Endothelial cell of umbilical vein (primary cell): Measurements from ENCODE around the gene HMCES. TPM values are rescaled to one million over a fixed set of nuclear protein-coding genes. Genes with fewer than 3 reads are reported as not detected.

Source experiments
- BruUV-seq: library from RNA; stranded (reverse); fragments of 400-500 nt; replicated peaks from 2 replicates; lab custom pipeline; 2021; lab: Mats Ljungman, UMichigan
- CTCF ChIA-PET: fragments of 300-600, 350-600 bp; sonication (Branson Sonifier 250); formaldehyde crosslinking; loops from one replicate; lab custom pipeline; 2021; ENCODE audit warnings: antibody characterized with exemption, inconsistent platforms; lab: Charles Lee
- POLR2A ChIA-PET: fragments of 300-600, 350-600 bp; sonication (Branson Sonifier 250); formaldehyde crosslinking; loops from one replicate; lab custom pipeline; 2021; ENCODE audit warnings: antibody characterized with exemption, inconsistent platforms; lab: Charles Lee
- DNase-seq: peaks from one replicate; pipeline ENCODE4 v3.0.0-alpha.2; 2011; ENCODE audit warnings: low read depth, low spot score
- FAIRE-seq: peaks from 2 replicates; lab custom pipeline; 2011; peaks lifted over from hg19 to GRCh38; lab: Jason Lieb, UNC
- H2AFZ ChIP-seq: 2 replicates; pipeline ENCODE4 v1.6.0; 2012; ENCODE audit warnings: low read depth, low read length, control low read depth, inconsistent platforms
- H3K27ac ChIP-seq: 2 replicates; pipeline ENCODE4 v1.5.1; 2011; ENCODE audit warnings: low read depth, mild to moderate bottlenecking, control low read depth, low read length, moderate library complexity; ENCODE audit not compliant: insufficient read depth
- H3K27me3 ChIP-seq, 2 experiments: 2 replicates each; pipeline versions ENCODE4 v1.6.0 to v1.6.1; 2011; ENCODE audit warnings: low read length in 2 of 2, mixed read lengths in 1 of 2; ENCODE audit not compliant: control insufficient read depth in 2 of 2, insufficient read depth in 2 of 2
- H3K36me3 ChIP-seq, 2 experiments: 2 replicates in 1 of 2; 3 replicates in 1 of 2; pipeline ENCODE4 v1.5.1; 2011; ENCODE audit warnings: low read length in 2 of 2, mild to moderate bottlenecking in 1 of 2, moderate library complexity in 1 of 2; ENCODE audit not compliant: control insufficient read depth in 2 of 2, insufficient read depth in 2 of 2; ENCODE audit errors: extremely low read depth in 1 of 2
- H3K4me1 ChIP-seq: 3 replicates; pipeline ENCODE4 v1.5.1; 2011; ENCODE audit warnings: mild to moderate bottlenecking, low read length; ENCODE audit not compliant: control insufficient read depth, insufficient read depth; ENCODE audit errors: extremely low read depth
- H3K4me2 ChIP-seq: 2 replicates; pipeline ENCODE4 v1.6.1; 2011; ENCODE audit warnings: low read length, control low read depth, mixed read lengths; ENCODE audit not compliant: insufficient read depth
- H3K4me3 ChIP-seq, 3 experiments: fragments of 200-600 bp in 1 of 3; sonication (generic), shearing (Covaris generic) in 1 of 3; replicated peaks in 1 of 3; 2 replicates each; pipeline ENCODE4 v1.5.1; 2011 to 2016; ENCODE audit warnings: control low read depth in 3 of 3, low read length in 3 of 3, mild to moderate bottlenecking in 2 of 3, inconsistent platforms in 1 of 3, low read depth in 1 of 3, moderate library complexity in 1 of 3; ENCODE audit not compliant: insufficient read depth in 1 of 3
- H3K79me2 ChIP-seq: 2 replicates; pipeline ENCODE4 v1.6.0; 2012; ENCODE audit warnings: low read length, inconsistent platforms; ENCODE audit not compliant: control insufficient read depth, insufficient read depth
- H3K9ac ChIP-seq: replicated peaks from 2 replicates; pipeline ENCODE3; 2011; ENCODE audit warnings: low read length, control low read depth; ENCODE audit not compliant: insufficient read depth; ENCODE audit errors: extremely low read depth
- H3K9me1 ChIP-seq: replicated peaks from 3 replicates; pipeline ENCODE4 v1.6.0; 2011; ENCODE audit warnings: mild to moderate bottlenecking, low read length; ENCODE audit not compliant: control insufficient read depth, insufficient read depth; ENCODE audit errors: extremely low read depth
- H3K9me3 ChIP-seq: replicated peaks from 2 replicates; pipeline ENCODE4 v1.5.1; 2012; ENCODE audit warnings: low read length, inconsistent platforms; ENCODE audit not compliant: control insufficient read depth, insufficient read depth
- H4K20me1 ChIP-seq: replicated peaks from 2 replicates; pipeline ENCODE3; 2011; ENCODE audit warnings: mild to moderate bottlenecking, low read length; ENCODE audit not compliant: control insufficient read depth, insufficient read depth; ENCODE audit errors: extremely low read depth
- CTCF ChIP-seq, 2 donors: IDR thresholded peaks; 1 replicate in 1 of 2; 2 replicates in 1 of 2; pipeline ENCODE4 v1.5.1; 2011; ENCODE audit warnings: low read length in 2 of 2, mild to moderate bottlenecking in 2 of 2, moderate library complexity in 2 of 2, control low read depth in 1 of 2, inconsistent platforms in 1 of 2, low read depth in 1 of 2; ENCODE audit not compliant: insufficient read depth in 1 of 2; ENCODE audit errors: extremely low read depth in 1 of 2
- EZH2 ChIP-seq: IDR thresholded peaks from 2 replicates; pipeline ENCODE4 v1.6.1; 2012; ENCODE audit warnings: borderline replicate concordance, low read depth, mild to moderate bottlenecking, moderate library complexity, low read length, inconsistent platforms; ENCODE audit not compliant: severe bottlenecking
- FOS ChIP-seq: IDR thresholded peaks from 2 replicates; pipeline ENCODE4 v1.6.1; 2011; ENCODE audit warnings: mild to moderate bottlenecking, low read length, moderate library complexity, borderline replicate concordance; ENCODE audit not compliant: insufficient read depth
- GATA2 ChIP-seq: IDR thresholded peaks from 2 replicates; pipeline ENCODE4 v1.7.0; 2011; ENCODE audit warnings: low read depth, mild to moderate bottlenecking, moderate library complexity, mixed read lengths, low read length; ENCODE audit not compliant: insufficient read length, insufficient read depth
- JUN ChIP-seq: IDR thresholded peaks from 2 replicates; pipeline ENCODE4 v1.6.1; 2011; ENCODE audit warnings: borderline replicate concordance, low read depth; ENCODE audit not compliant: insufficient read length, insufficient read depth
- MAX ChIP-seq: IDR thresholded peaks from 2 replicates; pipeline ENCODE4 v1.6.1; 2011; ENCODE audit not compliant: insufficient read depth, insufficient read length
- MYC ChIP-seq: IDR thresholded peaks from one replicate; pipeline ENCODE4 v1.6.1; 2011; ENCODE audit warnings: mild to moderate bottlenecking, low read depth, low read length
- POLR2A ChIP-seq: IDR thresholded peaks from 2 replicates; pipeline ENCODE4 v1.6.1; 2012; ENCODE audit warnings: low read depth, mild to moderate bottlenecking, control low read depth, low read length
- POLR2AphosphoS5 ChIP-seq: IDR thresholded peaks from 2 replicates; pipeline ENCODE4 v1.6.1; 2012; ENCODE audit warnings: low read depth, mild to moderate bottlenecking, control low read depth, low read length, moderate library complexity; ENCODE audit not compliant: insufficient read depth
- dilution Hi-C: fragments of 300-500 bp; cut with MboI; formaldehyde crosslinking; loops from one replicate; pipeline ENCODE4 v1.15.0; 2019; ENCODE audit warnings: low sequenced_read_pairs; ENCODE audit not compliant: extremely low pct_ligation_motif_present
- intact Hi-C: fragments of 100-400 bp; cut with micrococcal nuclease; formaldehyde crosslinking; loops from one replicate; pipeline ENCODE4 v1.10.0; 2022
- polyA plus RNA-seq, 4 experiments: library from polyadenylated mRNA; depleted of rRNA in 3 of 4; stranded (reverse) in 3 of 4; unstranded in 1 of 4; fragments of >200 nt; gene quantifications; 2 replicates each; pipeline versions ENCODE4 v1.2.1 to v1.2.3, GENCODE V29; 2011 to 2012; ENCODE audit warnings: missing spikeins in 1 of 4
- total RNA-seq: library from RNA; stranded (reverse); gene quantifications from 2 replicates; pipeline ENCODE4 v1.2.3, GENCODE V29; 2021

Gene HMCES
- total and polyA plus RNA-seq, 2 donors (not counting 3 experiments of a cell fraction or from before 2014, with no cell fraction given) = 30.6 to 40.8 TPM

- Histone ChIP-seq H3K4me2 (no peak overlapping the region), H3K9ac (no peak overlapping the region), H3K36me3 (peaks cover 55 to 61% of the 10 kb centered on the region in 2 experiments), H3K4me1 (peaks cover 3% of the 10 kb centered on the region), H3K9me1 (no peaks in the 10 kb centered on the region), H3K79me2 (no peaks in the 10 kb centered on the region), H3K27ac (no peak overlapping the region), H3K4me3 (no peak overlapping the region), H3K9me3 (no peaks in the 10 kb centered on the region), H3K27me3 (no peaks in the 10 kb centered on the region), H2AFZ (no peak overlapping the region), H4K20me1 (no peaks in the 10 kb centered on the region)
- FAIRE-seq (no peak), DNase-seq (no peak)
- no TSS peak for BruUV-seq
- POLR2A ChIA-PET = no interaction called here
- intact Hi-C loops (no loop called here), dilution Hi-C loops (no loop called here)
- CTCF ChIA-PET = interaction anchor here (1.1 to 1.2 kb wide), 2 partner anchors 26 to 302 kb away, joined by 3 to 4 read pairs; no protein-coding TSS in a partner anchor
- no peak for TF ChIP-seq GATA2
- no peak for TF ChIP-seq CTCF (IDR thresholded peaks at IDR 0.05; ENCODE audit: extremely low read depth in 1 of 2, insufficient read depth in 1 of 2, low read depth in 1 of 2, low read length in 2 of 2)
- TF ChIP-seq POLR2A = no peak
- TF ChIP-seq JUN = no peak
- TF ChIP-seq MYC = no peak
- TF ChIP-seq MAX = no peak
- TF ChIP-seq FOS = no peak
- TF ChIP-seq POLR2AphosphoS5 = no peak
- no peak for TF ChIP-seq EZH2
Measured at GRCh38 chr3:129271674-129272073, 7.0 kb upstream of the HMCES start.
